HepG2 (cell line): ENCODE measurements around the gene C12orf43. TPM values are rescaled to one million over a fixed set of nuclear protein-coding genes. Genes with fewer than 3 reads are reported as not detected.

Source experiments
- CHCHD3 ChIP-seq: sonication (generic); formaldehyde crosslinking; IDR thresholded peaks from 2 replicates; pipeline ENCODE4 v1.8.0; 2022; ENCODE audit warnings: mild to moderate bottlenecking, missing genetic modification reagents, moderate library complexity
- CREB1 ChIP-seq, 2 experiments: fragments of 450-650 bp in 1 of 2; IDR thresholded peaks; 2 replicates each; pipeline ENCODE4 v1.6.1; 2016 to 2017; ENCODE audit warnings: control low read depth in 1 of 2, mild to moderate bottlenecking in 1 of 2, missing compliant biosample characterization in 1 of 2, missing genetic modification characterization in 1 of 2
- DNMT1 ChIP-seq: sonication (generic); formaldehyde crosslinking; IDR thresholded peaks from 2 replicates; pipeline ENCODE4 v1.5.1; 2020; ENCODE audit warnings: mild to moderate bottlenecking, missing genetic modification reagents
- DRAP1 ChIP-seq: IDR thresholded peaks from 2 replicates; pipeline ENCODE4 v1.6.1; 2016; ENCODE audit warnings: missing genetic modification reagents, missing compliant biosample characterization
- EED ChIP-seq: sonication (generic); formaldehyde crosslinking; IDR thresholded peaks from 2 replicates; pipeline ENCODE4 v1.5.0; 2020; ENCODE audit warnings: mild to moderate bottlenecking, missing genetic modification reagents
- MAFK ChIP-seq, 2 experiments: IDR thresholded peaks in 1 of 2; conservative IDR thresholded peaks in 1 of 2; 2 replicates each; pipeline ENCODE4 v1.6.1; 2011; ENCODE audit warnings: improper control_type of control experiment in 2 of 2, low read length in 2 of 2
- NONO ChIP-seq, 2 experiments: fragments of 450-650 bp in 1 of 2; sonication (generic) in 1 of 2; formaldehyde crosslinking in 1 of 2; IDR thresholded peaks in 1 of 2; conservative IDR thresholded peaks in 1 of 2; 2 replicates each; pipeline versions ENCODE4 v1.6.1 to v1.8.0; 2017 to 2022; ENCODE audit warnings: mild to moderate bottlenecking in 1 of 2, missing genetic modification reagents in 1 of 2, moderate library complexity in 1 of 2
- POLR2A ChIP-seq, 2 experiments: IDR thresholded peaks; 2 replicates each; pipeline ENCODE4 v1.6.1; 2011; ENCODE audit warnings: low read depth in 2 of 2, low read length in 2 of 2, mild to moderate bottlenecking in 1 of 2, moderate library complexity in 1 of 2; ENCODE audit not compliant: insufficient read depth in 1 of 2
- SPEN ChIP-seq: sonication (generic); formaldehyde crosslinking; IDR thresholded peaks from 2 replicates; pipeline ENCODE4 v1.5.1; 2020; ENCODE audit warnings: low read depth, mild to moderate bottlenecking, missing genetic modification reagents
- ZFP82 ChIP-seq: sonication (generic); formaldehyde crosslinking; IDR thresholded peaks from 2 replicates; pipeline ENCODE4 v1.5.1; 2020; ENCODE audit warnings: mild to moderate bottlenecking, missing genetic modification reagents, borderline replicate concordance
- ZNF24 ChIP-seq: fragments of 450-650 bp; IDR thresholded peaks from 2 replicates; pipeline ENCODE4 v1.6.1; 2017; ENCODE audit warnings: antibody characterized with exemption, mild to moderate bottlenecking
- ZNF362 ChIP-seq: sonication (generic); formaldehyde crosslinking; IDR thresholded peaks from 2 replicates; pipeline ENCODE4 v1.4.0; 2020; ENCODE audit warnings: missing genetic modification reagents, mild to moderate bottlenecking, borderline replicate concordance
- ZNF501 ChIP-seq: sonication (generic); formaldehyde crosslinking; IDR thresholded peaks from 2 replicates; pipeline ENCODE4 v1.5.1; 2020; ENCODE audit warnings: mild to moderate bottlenecking, moderate library complexity, missing genetic modification reagents
- ZNF605 ChIP-seq: sonication (generic); formaldehyde crosslinking; IDR thresholded peaks from 2 replicates; pipeline ENCODE4 v1.8.0; 2022; ENCODE audit warnings: mild to moderate bottlenecking, missing genetic modification reagents
- ZNF672 ChIP-seq: sonication (generic); formaldehyde crosslinking; IDR thresholded peaks from 2 replicates; pipeline ENCODE4 v1.8.1; 2022; ENCODE audit warnings: missing genetic modification reagents
- ZNF746 ChIP-seq: sonication (generic); formaldehyde crosslinking; IDR thresholded peaks from 2 replicates; pipeline ENCODE4 v1.8.0; 2022; ENCODE audit warnings: mild to moderate bottlenecking, missing genetic modification reagents
- polyA plus RNA-seq, 8 experiments: library from polyadenylated mRNA; depleted of rRNA in 3 of 8; stranded (reverse) in 7 of 8; unstranded in 1 of 8; fragments of >200 nt; fragmentation: Illumina TruSeq in 4 of 8; extraction: Trizol in 4 of 8; gene quantifications; 2 replicates each; pipeline versions ENCODE4 v1.2.1 to v1.2.3, GENCODE V29; 2011 to 2016; ENCODE audit warnings: low read depth in 4 of 8, missing spikeins in 1 of 8, mixed read lengths in 1 of 8; ENCODE audit not compliant: insufficient read depth in 1 of 8
- total RNA-seq, 5 experiments: library from RNA; depleted of rRNA; stranded (reverse); fragments of >200 nt; fragmentation: Illumina TruSeq; extraction: Trizol; gene quantifications; 2 replicates each; pipeline ENCODE4 v1.2.3, GENCODE V29; 2016; ENCODE audit warnings: low read depth in 1 of 5
- TF ChIP-seq, protein P1 (sequence below): sonication (generic); formaldehyde crosslinking; IDR thresholded peaks from 2 replicates; pipeline ENCODE4 v1.4.0; 2020; ENCODE audit warnings: low read depth, missing genetic modification reagents
- TF ChIP-seq, protein P2 (sequence below): sonication (generic); formaldehyde crosslinking; IDR thresholded peaks from 2 replicates; pipeline ENCODE4 v1.8.1; 2022; ENCODE audit warnings: low read depth, mild to moderate bottlenecking, missing genetic modification reagents
- TF ChIP-seq, protein P3 (sequence below): sonication (generic); formaldehyde crosslinking; IDR thresholded peaks from 2 replicates; pipeline ENCODE4 v1.8.1; 2023; ENCODE audit warnings: mild to moderate bottlenecking, missing genetic modification reagents

The C12orf43 gene
- total and polyA plus RNA-seq, 2 of the 13 experiments (the other 11 are each of a cell fraction or from before 2014, with no cell fraction given): 7.9 to 11.1 TPM

GRCh38 chr12:121015825-121016766 is at the start of gene C12orf43 (continued):
- TF ChIP-seq, protein P1, sequence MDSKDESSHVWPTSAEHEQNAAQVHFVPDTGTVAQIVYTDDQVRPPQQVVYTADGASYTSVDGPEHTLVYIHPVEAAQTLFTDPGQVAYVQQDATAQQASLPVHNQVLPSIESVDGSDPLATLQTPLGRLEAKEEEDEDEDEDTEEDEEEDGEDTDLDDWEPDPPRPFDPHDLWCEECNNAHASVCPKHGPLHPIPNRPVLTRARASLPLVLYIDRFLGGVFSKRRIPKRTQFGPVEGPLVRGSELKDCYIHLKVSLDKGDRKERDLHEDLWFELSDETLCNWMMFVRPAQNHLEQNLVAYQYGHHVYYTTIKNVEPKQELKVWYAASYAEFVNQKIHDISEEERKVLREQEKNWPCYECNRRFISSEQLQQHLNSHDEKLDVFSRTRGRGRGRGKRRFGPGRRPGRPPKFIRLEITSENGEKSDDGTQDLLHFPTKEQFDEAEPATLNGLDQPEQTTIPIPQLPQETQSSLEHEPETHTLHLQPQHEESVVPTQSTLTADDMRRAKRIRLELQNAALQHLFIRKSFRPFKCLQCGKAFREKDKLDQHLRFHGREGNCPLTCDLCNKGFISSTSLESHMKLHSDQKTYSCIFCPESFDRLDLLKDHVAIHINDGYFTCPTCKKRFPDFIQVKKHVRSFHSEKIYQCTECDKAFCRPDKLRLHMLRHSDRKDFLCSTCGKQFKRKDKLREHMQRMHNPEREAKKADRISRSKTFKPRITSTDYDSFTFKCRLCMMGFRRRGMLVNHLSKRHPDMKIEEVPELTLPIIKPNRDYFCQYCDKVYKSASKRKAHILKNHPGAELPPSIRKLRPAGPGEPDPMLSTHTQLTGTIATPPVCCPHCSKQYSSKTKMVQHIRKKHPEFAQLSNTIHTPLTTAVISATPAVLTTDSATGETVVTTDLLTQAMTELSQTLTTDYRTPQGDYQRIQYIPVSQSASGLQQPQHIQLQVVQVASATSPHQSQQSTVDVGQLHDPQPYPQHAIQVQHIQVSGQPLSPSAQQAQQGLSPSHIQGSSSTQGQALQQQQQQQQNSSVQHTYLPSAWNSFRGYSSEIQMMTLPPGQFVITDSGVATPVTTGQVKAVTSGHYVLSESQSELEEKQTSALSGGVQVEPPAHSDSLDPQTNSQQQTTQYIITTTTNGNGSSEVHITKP (CRISPR knock-in tag): no peak
- no peak for TF ChIP-seq NONO (IDR thresholded peaks at IDR 0.05)
- peak; percentile 94 for TF ChIP-seq NONO (CRISPR knock-in tag; conservative IDR thresholded peaks at IDR 0.05)
- TF ChIP-seq ZNF501 (CRISPR knock-in tag): peak; percentile 89
- peak; percentile 99 for TF ChIP-seq DRAP1 (CRISPR knock-in tag)
- TF ChIP-seq, protein P2, sequence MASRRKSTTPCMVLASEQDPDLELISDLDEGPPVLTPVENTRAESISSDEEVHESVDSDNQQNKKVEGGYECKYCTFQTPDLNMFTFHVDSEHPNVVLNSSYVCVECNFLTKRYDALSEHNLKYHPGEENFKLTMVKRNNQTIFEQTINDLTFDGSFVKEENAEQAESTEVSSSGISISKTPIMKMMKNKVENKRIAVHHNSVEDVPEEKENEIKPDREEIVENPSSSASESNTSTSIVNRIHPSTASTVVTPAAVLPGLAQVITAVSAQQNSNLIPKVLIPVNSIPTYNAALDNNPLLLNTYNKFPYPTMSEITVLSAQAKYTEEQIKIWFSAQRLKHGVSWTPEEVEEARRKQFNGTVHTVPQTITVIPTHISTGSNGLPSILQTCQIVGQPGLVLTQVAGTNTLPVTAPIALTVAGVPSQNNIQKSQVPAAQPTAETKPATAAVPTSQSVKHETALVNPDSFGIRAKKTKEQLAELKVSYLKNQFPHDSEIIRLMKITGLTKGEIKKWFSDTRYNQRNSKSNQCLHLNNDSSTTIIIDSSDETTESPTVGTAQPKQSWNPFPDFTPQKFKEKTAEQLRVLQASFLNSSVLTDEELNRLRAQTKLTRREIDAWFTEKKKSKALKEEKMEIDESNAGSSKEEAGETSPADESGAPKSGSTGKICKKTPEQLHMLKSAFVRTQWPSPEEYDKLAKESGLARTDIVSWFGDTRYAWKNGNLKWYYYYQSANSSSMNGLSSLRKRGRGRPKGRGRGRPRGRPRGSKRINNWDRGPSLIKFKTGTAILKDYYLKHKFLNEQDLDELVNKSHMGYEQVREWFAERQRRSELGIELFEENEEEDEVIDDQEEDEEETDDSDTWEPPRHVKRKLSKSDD (CRISPR knock-in tag): no peak
- no peak for TF ChIP-seq DNMT1
- peak; percentile 80; the same call in 1 of the 2 replicates for TF ChIP-seq ZNF605 (CRISPR knock-in tag)
- peak; percentile 100 for TF ChIP-seq CREB1 (IDR thresholded peaks at IDR 0.05)
- TF ChIP-seq CREB1 (CRISPR knock-in tag; IDR thresholded peaks at IDR 0.05): peak; percentile 99
- peak; percentile 57; the same call in 1 of the 2 replicates for TF ChIP-seq SPEN (CRISPR knock-in tag)
- peak; percentile 75 to 86 for TF ChIP-seq POLR2A (IDR thresholded peaks at IDR 0.05; ENCODE audit: insufficient read depth in 1 of 2, low read depth in 2 of 2, low read length in 2 of 2)
- no peak for TF ChIP-seq CHCHD3 (CRISPR knock-in tag)
- TF ChIP-seq ZFP82: no peak
- 0 out of 2 replicates have a peak, but pooled peaks have one; percentile 26 for TF ChIP-seq ZNF746
- TF ChIP-seq ZNF672 (CRISPR knock-in tag): no peak
- TF ChIP-seq ZNF24: no peak
- TF ChIP-seq, protein P3, sequence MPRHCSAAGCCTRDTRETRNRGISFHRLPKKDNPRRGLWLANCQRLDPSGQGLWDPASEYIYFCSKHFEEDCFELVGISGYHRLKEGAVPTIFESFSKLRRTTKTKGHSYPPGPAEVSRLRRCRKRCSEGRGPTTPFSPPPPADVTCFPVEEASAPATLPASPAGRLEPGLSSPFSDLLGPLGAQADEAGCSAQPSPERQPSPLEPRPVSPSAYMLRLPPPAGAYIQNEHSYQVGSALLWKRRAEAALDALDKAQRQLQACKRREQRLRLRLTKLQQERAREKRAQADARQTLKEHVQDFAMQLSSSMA (CRISPR knock-in tag): no peak
- TF ChIP-seq EED (CRISPR knock-in tag): no peak
- no peak for TF ChIP-seq ZNF362 (CRISPR knock-in tag)
- TF ChIP-seq MAFK (conservative IDR thresholded peaks at IDR 0.05 in 1 of 2, IDR thresholded peaks at IDR 0.05 in 1 of 2; ENCODE audit: low read length in 2 of 2): no peak
